ENCODE measurements around the gene MS4A1. TPM values are rescaled to one million over a fixed set of nuclear protein-coding genes. Genes with fewer than 3 reads are reported as not detected.
"Not testable (repeated sequence)": the region's sequence is repeated elsewhere in the genome, so short reads cannot be mapped to it uniquely, and the experiment has no call there.

The MS4A1 gene
- total RNA-seq (0.22 TPM), polyA plus RNA-seq (ENCODE audit: insufficient read depth in 1 of 8, insufficient read length in 8 of 8, low replicate concordance in 1 of 8) (1 to 10 TPM in 1 of 8 donors, under 1 TPM in 7; 0.10 to 1.6 (median 0.29) TPM)
- long read RNA-seq, donor 1: 0 reads
- long read RNA-seq, donor 2: 0 reads
- long read RNA-seq, donor 3: 0 reads
- long read RNA-seq, donor 4: 0 reads
- long read RNA-seq, donor 5: 0 reads
- long read RNA-seq, donor 6: 0 reads
- long read RNA-seq, donor 7: 0 reads
- long read RNA-seq, donor 8: 0 reads
- long read RNA-seq, donor 9: 0 reads
- long read RNA-seq, donor 10: 0 reads
- long read RNA-seq, donor 11: 0 reads

DNA sequence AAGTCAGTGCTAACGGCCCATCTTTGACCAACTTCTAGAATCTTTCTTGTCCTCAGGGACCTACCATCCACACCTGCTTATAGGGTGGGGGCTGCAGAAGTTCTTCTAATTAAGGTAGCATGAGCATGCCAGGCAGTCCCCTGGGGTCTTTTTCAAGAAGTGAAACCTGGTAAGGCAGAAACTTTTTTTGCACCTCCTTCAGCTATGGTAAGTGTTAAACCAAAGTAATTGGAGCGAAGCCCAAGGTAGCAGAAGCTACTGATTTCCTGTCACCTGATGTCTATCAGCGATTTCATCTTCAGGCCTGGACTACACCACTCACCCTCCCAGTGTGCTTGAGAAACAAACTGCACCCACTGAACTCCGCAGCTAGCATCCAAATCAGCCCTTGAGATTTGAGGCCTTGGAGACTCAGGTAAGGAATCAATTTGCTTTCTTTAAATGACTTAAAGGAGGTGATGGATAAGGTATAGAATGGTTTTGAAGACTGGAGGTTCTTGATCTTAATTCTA is at the start of gene MS4A1:
Gene MS4A1, plus strand, starts transcription at position 317 of the 512 bp plus-strand sequence. CDS start 6,528 bp downstream, outside the sequence.
- H3K27me3 ChIP-seq (ENCODE audit: control insufficient read depth, insufficient read depth, low read length): no peaks in the 10 kb centered on the region
- H3K4me1 ChIP-seq (ENCODE audit: control insufficient read depth, insufficient read depth, low read length): no peaks in the 10 kb centered on the region
- H3K36me3 ChIP-seq (ENCODE audit: control insufficient read depth, insufficient read depth, low read length): no peaks in the 10 kb centered on the region
- WGBS (ENCODE audit: insufficient coverage): 100% methylated on average over 1 of the region's 4 CpGs
- no peak within 1 kb of the TSS for H3K27ac ChIP-seq (ENCODE audit: low read length)
- no peak within 1 kb of the TSS for H3K4me3 ChIP-seq (ENCODE audit: low read length)
- no peak for DNase-seq
- H3K9me3 ChIP-seq (replicated peaks; ENCODE audit: control insufficient read depth, low read depth, low read length): peaks cover 2% of the 10 kb centered on the region

DNA sequence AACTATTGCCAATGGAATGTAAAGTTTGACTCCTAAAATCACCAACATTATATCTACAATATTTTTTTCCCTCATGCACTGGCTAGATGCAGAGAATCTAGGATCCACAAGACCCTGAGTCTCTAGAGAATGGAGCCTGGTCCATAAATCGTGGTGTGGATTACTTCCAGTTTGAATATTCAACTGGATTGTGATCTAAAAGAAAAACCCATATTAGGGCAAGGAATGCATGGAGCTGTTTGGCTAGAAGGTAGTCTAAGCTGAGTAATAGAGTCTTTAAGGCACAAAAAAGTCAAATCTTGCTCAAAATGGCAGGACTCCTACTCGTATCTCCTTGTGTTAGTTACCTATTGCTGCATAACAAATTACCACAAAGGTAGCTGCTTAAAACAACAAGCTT is 35.6 kb upstream of the MS4A1 start:
- 0% methylated on average over 1 of the region's 2 CpGs for WGBS (ENCODE audit: insufficient coverage)
- Histone ChIP-seq H3K4me3 (ENCODE audit: low read length) (no peak overlapping the region), H3K27me3 (ENCODE audit: control insufficient read depth, insufficient read depth, low read length) (no peaks in the 10 kb centered on the region), H3K9me3 (replicated peaks; ENCODE audit: control insufficient read depth, low read depth, low read length) (peaks cover 5% of the 10 kb centered on the region), H3K36me3 (ENCODE audit: control insufficient read depth, insufficient read depth, low read length) (no peaks in the 10 kb centered on the region), H3K27ac (ENCODE audit: low read length) (no peak overlapping the region), H3K4me1 (ENCODE audit: control insufficient read depth, insufficient read depth, low read length) (no peaks in the 10 kb centered on the region)
- DNase-seq: no peak

DNA sequence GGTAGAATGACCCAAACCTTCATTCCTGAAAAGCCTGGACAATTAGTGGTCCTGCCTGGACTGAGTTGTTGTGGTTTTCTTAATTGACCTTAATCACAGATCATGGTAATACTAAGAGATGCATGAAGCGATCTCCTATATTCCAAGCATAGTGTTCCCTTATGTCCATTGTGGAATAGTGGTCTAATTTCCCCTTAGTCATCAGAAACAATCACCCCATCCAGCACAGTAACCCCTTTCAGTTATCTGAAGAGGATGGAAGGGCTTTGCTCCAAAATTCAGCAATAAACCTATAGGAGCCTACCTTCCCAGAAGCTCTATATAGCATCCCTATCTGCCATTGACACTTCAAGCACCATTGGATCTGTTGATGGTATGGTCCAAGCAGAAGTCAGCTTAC is 33.0 kb upstream of the MS4A1 start:
- whole genome bisulfite sequencing (ENCODE audit: insufficient coverage): no CpG with 5 or more reads among the region's 1 CpG
- DNase-seq: no peak
- H3K36me3 ChIP-seq (ENCODE audit: control insufficient read depth, insufficient read depth, low read length): no peaks in the 10 kb centered on the region
- no peak overlapping the region for H3K27ac ChIP-seq (ENCODE audit: low read length)
- no peak overlapping the region for H3K4me3 ChIP-seq (ENCODE audit: low read length)
- H3K27me3 ChIP-seq (ENCODE audit: control insufficient read depth, insufficient read depth, low read length): no peaks in the 10 kb centered on the region
- H3K9me3 ChIP-seq (replicated peaks; ENCODE audit: control insufficient read depth, low read depth, low read length): peaks cover 5% of the 10 kb centered on the region
- H3K4me1 ChIP-seq (ENCODE audit: control insufficient read depth, insufficient read depth, low read length): no peaks in the 10 kb centered on the region

DNA sequence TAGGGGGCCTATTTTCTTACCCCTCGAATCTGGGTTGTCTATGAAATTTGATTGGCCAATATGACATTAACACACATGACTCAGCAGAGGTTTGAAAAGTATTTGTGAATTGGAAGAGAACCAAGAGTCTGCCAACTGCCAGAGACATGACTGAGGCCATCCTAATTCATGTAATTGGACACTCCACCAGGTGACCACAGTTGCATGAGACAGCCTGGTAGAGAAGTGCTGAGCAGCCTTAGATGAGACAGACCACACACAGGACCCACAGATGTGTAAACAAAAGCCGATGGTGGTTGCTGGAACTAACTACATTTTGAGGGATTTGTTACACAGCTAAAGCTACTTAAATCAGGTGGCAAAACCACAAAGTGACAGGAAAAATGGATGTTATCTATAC is 27.1 kb upstream of the MS4A1 start:
- no CpG with 5 or more reads among the region's 2 CpGs for WGBS (ENCODE audit: insufficient coverage)
- H3K36me3 ChIP-seq (ENCODE audit: control insufficient read depth, insufficient read depth, low read length): no peaks in the 10 kb centered on the region
- no peak overlapping the region for H3K4me3 ChIP-seq (ENCODE audit: low read length)
- no peaks in the 10 kb centered on the region for H3K9me3 ChIP-seq (replicated peaks; ENCODE audit: control insufficient read depth, low read depth, low read length)
- no peak overlapping the region for H3K27ac ChIP-seq (ENCODE audit: low read length)
- no peaks in the 10 kb centered on the region for H3K4me1 ChIP-seq (ENCODE audit: control insufficient read depth, insufficient read depth, low read length)
- DNase-seq: no peak
- no peaks in the 10 kb centered on the region for H3K27me3 ChIP-seq (ENCODE audit: control insufficient read depth, insufficient read depth, low read length)

DNA sequence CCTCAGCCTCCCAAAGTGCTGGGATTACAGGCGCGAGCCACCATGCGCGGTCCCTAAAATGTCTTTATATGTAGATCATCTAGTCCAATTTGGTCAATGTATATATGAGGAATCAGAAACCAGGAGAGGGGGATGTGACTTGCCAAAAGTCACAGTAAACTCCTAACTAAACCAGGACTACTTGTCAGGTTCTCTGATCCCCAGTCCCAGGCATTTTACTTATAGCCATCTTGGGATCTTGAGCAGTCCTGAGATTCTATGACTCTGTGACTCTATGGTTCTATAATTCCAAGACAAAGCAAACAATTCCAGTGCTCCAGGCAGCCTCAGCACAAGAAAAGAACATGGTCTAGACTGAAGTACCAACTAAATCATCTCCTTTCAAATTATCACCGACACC is 26.4 kb upstream of the MS4A1 start, which contains the start of gene MS4A5:
Gene MS4A5, plus strand, starts transcription at position 301 of the 400 bp plus-strand sequence. CDS start 103 bp downstream, outside the sequence.
- no peak for DNase-seq
- no peaks in the 10 kb centered on the region for H3K27me3 ChIP-seq (ENCODE audit: control insufficient read depth, insufficient read depth, low read length)
- no peak within 1 kb of the TSS for H3K4me3 ChIP-seq (ENCODE audit: low read length)
- no peak within 1 kb of the TSS for H3K27ac ChIP-seq (ENCODE audit: low read length)
- no peaks in the 10 kb centered on the region for H3K36me3 ChIP-seq (ENCODE audit: control insufficient read depth, insufficient read depth, low read length)
- WGBS (ENCODE audit: insufficient coverage): 100% methylated on average over 1 of the region's 5 CpGs
- no peaks in the 10 kb centered on the region for H3K9me3 ChIP-seq (replicated peaks; ENCODE audit: control insufficient read depth, low read depth, low read length)
- H3K4me1 ChIP-seq (ENCODE audit: control insufficient read depth, insufficient read depth, low read length): no peaks in the 10 kb centered on the region

DNA sequence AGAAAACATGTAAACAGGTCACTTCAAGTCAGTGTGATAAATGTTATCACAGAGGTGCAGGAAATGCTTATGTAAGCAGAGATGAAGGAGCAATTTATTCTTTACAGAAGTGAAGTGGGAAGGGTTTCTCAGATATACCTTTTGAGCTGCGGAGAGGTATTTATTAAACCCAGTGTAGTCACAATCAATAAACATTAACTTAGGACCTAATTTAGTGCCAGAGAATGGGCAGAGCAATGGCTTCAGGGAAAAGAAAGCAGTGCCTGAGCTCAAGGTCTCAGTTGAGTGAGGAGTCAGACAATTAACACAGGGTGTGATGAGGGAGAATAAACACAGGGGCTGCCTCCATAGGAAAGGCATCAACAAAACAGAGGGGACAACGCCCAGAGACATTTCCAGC is 24.4 kb upstream of the MS4A1 start:
- no peaks in the 10 kb centered on the region for H3K9me3 ChIP-seq (replicated peaks; ENCODE audit: control insufficient read depth, low read depth, low read length)
- no peak for DNase-seq
- H3K27ac ChIP-seq (ENCODE audit: low read length): no peak overlapping the region
- no peak overlapping the region for H3K4me3 ChIP-seq (ENCODE audit: low read length)
- WGBS (ENCODE audit: insufficient coverage): 30% methylated on average over 1 of the region's 2 CpGs
- H3K27me3 ChIP-seq (ENCODE audit: control insufficient read depth, insufficient read depth, low read length): no peaks in the 10 kb centered on the region
- no peaks in the 10 kb centered on the region for H3K4me1 ChIP-seq (ENCODE audit: control insufficient read depth, insufficient read depth, low read length)
- H3K36me3 ChIP-seq (ENCODE audit: control insufficient read depth, insufficient read depth, low read length): no peaks in the 10 kb centered on the region

DNA sequence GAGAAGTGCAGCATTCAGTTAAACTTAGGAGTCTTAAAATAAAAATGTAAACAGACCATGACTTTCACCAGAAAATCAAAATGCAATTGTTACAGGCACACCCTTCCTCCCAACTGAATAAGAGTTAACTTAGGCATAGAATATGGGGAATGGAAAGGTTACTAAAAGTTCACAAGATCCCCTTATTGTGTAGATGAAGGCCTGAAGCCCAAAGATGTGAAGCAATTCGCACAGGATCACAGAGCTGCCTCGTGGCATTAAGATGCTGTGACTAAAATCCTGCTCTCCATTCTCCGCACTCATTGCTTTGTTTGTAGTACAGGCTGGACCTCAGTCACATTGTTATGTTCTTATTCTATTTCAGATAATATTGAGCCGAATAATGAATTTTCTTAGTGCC is 22.2 kb upstream of the MS4A1 start:
- WGBS (ENCODE audit: insufficient coverage): 76% methylated on average over 2 of the region's 4 CpGs
- Histone ChIP-seq H3K27ac (ENCODE audit: low read length) (no peak overlapping the region), H3K4me1 (ENCODE audit: control insufficient read depth, insufficient read depth, low read length) (no peaks in the 10 kb centered on the region), H3K9me3 (replicated peaks; ENCODE audit: control insufficient read depth, low read depth, low read length) (no peaks in the 10 kb centered on the region), H3K36me3 (ENCODE audit: control insufficient read depth, insufficient read depth, low read length) (no peaks in the 10 kb centered on the region), H3K27me3 (ENCODE audit: control insufficient read depth, insufficient read depth, low read length) (no peaks in the 10 kb centered on the region), H3K4me3 (ENCODE audit: low read length) (no peak overlapping the region)
- peak; percentile 2 for DNase-seq

DNA sequence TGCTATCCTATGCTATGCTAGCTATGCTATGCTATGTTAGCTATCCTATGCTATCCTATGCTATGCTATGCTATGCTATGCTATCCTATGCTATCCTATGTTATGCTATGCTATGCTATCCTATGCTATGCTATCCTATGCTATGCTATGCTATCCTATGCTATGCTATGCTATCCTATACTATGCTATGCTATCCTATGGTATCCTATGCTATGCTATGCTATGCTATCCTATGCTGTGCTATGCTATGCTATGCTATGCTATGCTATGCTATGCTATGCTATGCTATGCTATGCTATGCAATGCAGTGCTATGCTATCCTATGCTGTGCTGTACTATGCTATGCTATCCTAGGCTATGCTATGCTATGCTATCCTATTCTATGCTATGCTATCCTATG is 8.6 kb upstream of the MS4A1 start:
- Histone ChIP-seq H3K4me3 (ENCODE audit: low read length) (no peak overlapping the region), H3K9me3 (replicated peaks; ENCODE audit: control insufficient read depth, low read depth, low read length) (no peaks in the 10 kb centered on the region), H3K27me3 (ENCODE audit: control insufficient read depth, insufficient read depth, low read length) (no peaks in the 10 kb centered on the region), H3K36me3 (ENCODE audit: control insufficient read depth, insufficient read depth, low read length) (no peaks in the 10 kb centered on the region), H3K4me1 (ENCODE audit: control insufficient read depth, insufficient read depth, low read length) (no peaks in the 10 kb centered on the region), H3K27ac (ENCODE audit: low read length) (no peak overlapping the region)
- no peak for DNase-seq

DNA sequence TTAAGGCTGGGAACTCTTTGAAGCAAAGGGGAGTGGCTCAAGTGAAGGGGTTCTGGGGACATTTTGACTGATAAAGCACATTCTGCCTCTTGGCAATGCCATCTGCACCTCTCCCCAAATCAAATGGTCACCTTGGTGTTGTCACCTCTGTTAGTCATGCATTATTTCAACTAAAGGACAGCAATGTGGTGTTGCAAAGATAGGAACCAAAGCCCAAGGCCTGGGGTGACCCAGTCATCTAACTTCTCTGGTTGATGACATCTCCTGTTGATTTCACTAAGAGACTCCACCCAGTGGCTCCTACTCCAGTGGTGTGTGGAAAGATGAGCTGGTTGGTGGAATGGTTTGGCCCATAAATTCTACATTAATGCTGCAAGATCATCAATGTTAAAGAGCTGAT is 7.8 kb upstream of the MS4A1 start:
- no peaks in the 10 kb centered on the region for H3K9me3 ChIP-seq (replicated peaks; ENCODE audit: control insufficient read depth, low read depth, low read length)
- DNase-seq: no peak
- H3K4me3 ChIP-seq (ENCODE audit: low read length): no peak overlapping the region
- no peak overlapping the region for H3K27ac ChIP-seq (ENCODE audit: low read length)
- no peaks in the 10 kb centered on the region for H3K36me3 ChIP-seq (ENCODE audit: control insufficient read depth, insufficient read depth, low read length)
- no peaks in the 10 kb centered on the region for H3K27me3 ChIP-seq (ENCODE audit: control insufficient read depth, insufficient read depth, low read length)
- no peaks in the 10 kb centered on the region for H3K4me1 ChIP-seq (ENCODE audit: control insufficient read depth, insufficient read depth, low read length)

DNA sequence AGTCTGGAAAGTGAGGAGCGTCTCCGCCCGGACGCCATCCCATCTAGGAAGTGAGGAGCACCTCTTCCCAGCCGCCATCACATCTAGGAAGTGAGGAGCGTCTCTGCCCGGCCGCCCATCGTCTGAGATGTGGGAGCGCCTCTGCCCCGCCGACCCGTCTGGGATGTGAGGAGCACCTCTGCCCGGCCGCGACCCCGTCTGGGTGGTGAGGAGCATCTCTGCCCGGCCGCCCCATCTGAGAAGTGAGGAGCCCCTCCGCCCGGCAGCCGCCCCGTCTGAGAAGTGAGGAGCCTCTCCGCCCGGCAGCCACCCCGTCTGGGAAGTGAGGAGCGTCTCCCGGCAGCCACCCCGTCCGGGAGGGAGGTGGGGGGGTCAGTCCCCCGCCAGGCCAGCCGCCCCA is 4.5 kb upstream of the MS4A1 start:
- H3K4me1 ChIP-seq (ENCODE audit: control insufficient read depth, insufficient read depth, low read length); DNase-seq: not testable (repeated sequence)
- WGBS (ENCODE audit: insufficient coverage): over 99% methylated on average over 12 of the region's 32 CpGs

DNA sequence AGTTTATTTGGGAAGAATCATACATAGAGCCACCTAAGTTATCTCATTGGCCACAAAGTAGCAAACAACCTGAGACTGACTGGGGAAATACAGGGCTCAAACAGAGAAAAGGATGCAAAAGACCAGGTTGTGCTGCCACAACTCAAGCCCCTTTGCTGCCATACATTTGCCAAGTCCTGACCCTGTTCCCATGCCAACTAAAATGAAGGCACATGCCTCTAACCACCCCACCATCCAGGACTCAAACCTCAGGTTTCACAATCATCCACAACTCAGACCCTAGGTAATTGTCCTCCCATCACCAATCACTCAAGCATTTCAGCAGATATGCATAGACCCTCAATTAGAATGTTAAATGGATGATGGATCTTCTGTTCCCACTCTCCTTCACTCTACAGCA is 1.4 kb upstream of the MS4A1 start:
- no peaks in the 10 kb centered on the region for H3K4me1 ChIP-seq (ENCODE audit: control insufficient read depth, insufficient read depth, low read length)
- no peaks in the 10 kb centered on the region for H3K36me3 ChIP-seq (ENCODE audit: control insufficient read depth, insufficient read depth, low read length)
- no peak for DNase-seq
- no peaks in the 10 kb centered on the region for H3K27me3 ChIP-seq (ENCODE audit: control insufficient read depth, insufficient read depth, low read length)
- H3K27ac ChIP-seq (ENCODE audit: low read length): no peak overlapping the region
- H3K9me3 ChIP-seq (replicated peaks; ENCODE audit: control insufficient read depth, low read depth, low read length): peaks cover 2% of the 10 kb centered on the region
- no peak overlapping the region for H3K4me3 ChIP-seq (ENCODE audit: low read length)

More for the DNA sequence above, 4.5 kb upstream of the MS4A1 start:
- not testable (repeated sequence) for H3K4me3 ChIP-seq (ENCODE audit: low read length); H3K9me3 ChIP-seq (replicated peaks; ENCODE audit: control insufficient read depth, low read depth, low read length); H3K27me3 ChIP-seq (ENCODE audit: control insufficient read depth, insufficient read depth, low read length); H3K27ac ChIP-seq (ENCODE audit: low read length); H3K36me3 ChIP-seq (ENCODE audit: control insufficient read depth, insufficient read depth, low read length)

All from muscle of leg (tissue), 16 donors.